PC-3 (cell line): Measurements from ENCODE around the gene CRIP2.

Experiments used
- CTCF ChIP-seq: fragments of 300-600 bp; sonication (generic); conservative IDR thresholded peaks from 2 replicates; pipeline ENCODE4 v1.5.1; 2017; ENCODE audit warnings: antibody characterized with exemption, low read depth, mild to moderate bottlenecking, low read length
- EZH2phosphoT487 ChIP-seq: fragments of 300-600 bp; sonication (generic); IDR thresholded peaks from 2 replicates; pipeline ENCODE4 v1.6.1; 2018; ENCODE audit warnings: mild to moderate bottlenecking, antibody characterized with exemption, low read length, borderline replicate concordance

- no peak for TF ChIP-seq CTCF
- TF ChIP-seq EZH2phosphoT487, result no peak
Measured at GRCh38 chr14:105487449-105487985, 12.9 kb downstream of the CRIP2 start.
